ENCODE results near the gene TUFT1.

The TUFT1 gene

DNA sequence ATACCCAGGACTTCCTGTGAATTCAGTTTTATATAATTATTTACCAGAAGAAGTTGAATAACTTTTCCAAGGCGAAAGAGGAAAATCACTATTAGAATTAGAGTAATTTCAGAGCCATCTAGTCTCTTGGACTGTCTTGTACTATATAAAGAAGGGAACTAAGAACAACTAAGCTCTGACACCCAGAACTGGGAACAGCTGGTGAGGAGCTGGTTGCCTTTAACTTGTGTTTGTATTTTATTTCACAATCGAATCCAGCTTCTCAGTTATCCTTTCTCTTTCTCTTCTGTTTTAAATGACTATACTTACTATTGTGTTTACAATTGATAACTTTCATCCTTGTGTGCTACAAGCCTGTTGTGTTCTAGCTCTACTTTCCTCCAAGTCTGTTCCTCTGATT, 80.2 kb downstream of the TUFT1 start:
- no peak for DNase-seq

DNA sequence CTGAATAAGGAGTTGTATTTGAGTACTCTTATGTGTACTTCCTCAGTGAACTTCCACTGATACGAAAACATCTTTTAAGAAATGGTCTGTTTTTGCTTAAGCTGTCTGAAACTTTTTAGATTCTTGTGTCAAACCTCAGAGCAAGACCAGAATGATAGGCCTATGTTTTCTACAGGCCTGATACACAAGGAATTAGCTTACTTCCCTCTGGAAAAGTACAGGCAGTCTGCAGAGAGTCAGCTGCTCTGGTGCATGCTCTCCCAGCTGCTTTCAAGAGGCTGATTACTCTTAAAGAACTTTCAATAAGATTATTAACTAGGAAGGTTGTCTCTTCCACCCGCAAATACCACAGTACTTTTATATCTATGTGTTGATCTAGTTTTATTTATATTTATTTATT, 81.2 kb downstream of the TUFT1 start:
- DNase-seq = no peak

DNA sequence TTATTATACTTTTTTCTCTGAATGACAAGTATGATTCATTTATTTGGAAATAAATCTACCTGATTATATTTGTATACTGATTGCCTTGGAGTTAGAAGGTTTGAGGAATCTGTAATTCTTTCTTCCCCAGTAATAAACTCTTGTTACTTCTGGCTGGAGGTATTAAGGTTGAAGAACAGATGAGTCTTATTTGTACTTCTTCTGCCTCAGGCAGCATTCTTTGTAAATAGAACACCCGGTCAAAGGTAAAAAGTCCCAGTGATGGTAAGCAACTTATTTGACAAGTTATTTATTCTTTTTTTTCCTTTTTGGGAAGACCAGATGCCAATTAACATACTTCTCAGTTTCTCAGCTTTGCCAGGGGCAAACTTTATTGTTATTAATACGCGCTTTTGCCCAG, 84.7 kb downstream of the TUFT1 start:
- DNase-seq = no peak

DNA sequence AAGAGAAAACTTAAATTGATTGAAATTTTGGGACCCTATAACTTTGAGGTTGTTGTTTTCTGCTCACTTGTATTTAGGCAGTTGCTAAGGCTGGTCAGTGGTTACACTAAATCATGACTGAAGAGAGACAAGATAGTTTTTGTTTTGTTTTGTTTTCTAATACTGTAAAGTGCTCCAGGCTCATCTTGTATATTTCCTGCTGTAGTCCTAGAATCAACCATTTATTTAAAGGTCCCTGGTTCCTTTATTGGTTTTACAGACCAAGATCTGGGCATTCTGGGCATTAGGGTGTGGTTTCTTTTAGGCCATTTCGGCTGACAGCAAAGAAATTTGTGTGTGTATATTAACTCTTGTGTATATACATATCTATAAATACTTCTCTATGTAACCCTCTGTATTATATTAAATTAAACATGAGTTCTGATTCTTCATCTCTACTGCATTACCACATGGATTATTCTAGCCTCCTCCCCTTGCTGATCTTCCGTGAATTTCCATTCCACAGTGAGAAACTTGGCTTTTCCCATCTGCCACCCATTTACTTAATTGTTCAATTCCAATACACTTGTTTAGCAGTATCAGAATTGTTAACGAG, 86.7 kb downstream of the TUFT1 start:
- DNase-seq = no peak

DNA sequence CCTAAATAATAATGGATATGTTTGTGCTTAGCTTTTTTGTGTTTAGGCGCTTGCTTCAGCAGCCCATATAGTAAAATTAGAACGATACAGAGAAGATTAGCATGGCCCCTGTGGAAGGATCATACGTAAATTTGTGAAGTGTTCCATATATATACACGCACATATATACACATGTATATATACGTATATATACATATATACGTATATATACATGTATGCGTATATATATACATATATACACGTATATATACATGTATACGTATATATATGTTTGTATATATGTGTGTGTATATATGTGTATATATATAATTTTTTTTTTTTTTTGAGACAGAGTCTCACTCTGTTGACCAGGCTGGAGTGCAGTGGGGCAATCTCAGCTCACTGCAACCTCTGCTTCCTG, 89.2 kb downstream of the TUFT1 start:
- no peak for DNase-seq

Measured in NCI-H2171 (cell line).